ENCODE measurements around the gene SGO2. TPM values are rescaled to one million over a fixed set of nuclear protein-coding genes. Genes with fewer than 3 reads are reported as not detected.

SGO2 gene
- total and polyA plus RNA-seq, 2 donors (not counting 3 experiments of a cell fraction or from before 2014, with no cell fraction given), result 1.7 to 20.5 TPM

DNA sequence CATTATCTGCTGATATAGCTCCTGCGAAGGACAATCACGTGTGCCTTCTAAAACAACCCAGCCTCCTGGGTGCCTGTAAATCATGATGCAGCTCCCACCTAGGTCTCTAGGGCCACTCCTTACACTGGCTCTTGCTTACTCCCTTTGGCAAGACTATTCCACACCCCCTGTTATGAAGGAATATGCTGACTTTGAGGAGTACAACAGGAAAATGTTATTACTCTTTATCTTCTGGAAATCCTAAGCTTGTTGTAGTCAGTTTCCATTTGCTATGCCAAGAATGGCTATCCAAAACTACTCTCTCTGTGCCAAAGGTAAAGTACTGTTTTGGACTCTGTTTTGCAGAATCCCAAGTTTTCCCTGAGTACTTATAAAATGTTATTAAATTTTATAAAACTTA lies 7.7 kb downstream of the SGO2 start:
- no peaks in the 10 kb centered on the region for H3K9me1 ChIP-seq (replicated peaks; ENCODE audit: control insufficient read depth, extremely low read depth, insufficient read depth, low read length)
- H2AFZ ChIP-seq (ENCODE audit: low read depth, low read length), result no peak overlapping the region
- dilution Hi-C loops (cut with MboI; ENCODE audit: extremely low pct_ligation_motif_present, low sequenced_read_pairs), result no loop called here
- H3K4me3 ChIP-seq (replicated peaks in 1 of 3; ENCODE audit: insufficient read depth in 1 of 3, low read depth in 1 of 3, low read length in 3 of 3), result no peak overlapping the region
- H3K9me3 ChIP-seq (replicated peaks; ENCODE audit: control insufficient read depth, insufficient read depth, low read length), result no peaks in the 10 kb centered on the region
- FAIRE-seq (no peak), DNase-seq (ENCODE audit: low read depth, low spot score) (no peak)
- no peak overlapping the region for H3K4me2 ChIP-seq (ENCODE audit: insufficient read depth, low read length)
- intact Hi-C loops (cut with micrococcal nuclease), result no loop called here
- H4K20me1 ChIP-seq (replicated peaks; ENCODE audit: control insufficient read depth, extremely low read depth, insufficient read depth, low read length), result no peaks in the 10 kb centered on the region
- TF ChIP-seq, protein P1, sequence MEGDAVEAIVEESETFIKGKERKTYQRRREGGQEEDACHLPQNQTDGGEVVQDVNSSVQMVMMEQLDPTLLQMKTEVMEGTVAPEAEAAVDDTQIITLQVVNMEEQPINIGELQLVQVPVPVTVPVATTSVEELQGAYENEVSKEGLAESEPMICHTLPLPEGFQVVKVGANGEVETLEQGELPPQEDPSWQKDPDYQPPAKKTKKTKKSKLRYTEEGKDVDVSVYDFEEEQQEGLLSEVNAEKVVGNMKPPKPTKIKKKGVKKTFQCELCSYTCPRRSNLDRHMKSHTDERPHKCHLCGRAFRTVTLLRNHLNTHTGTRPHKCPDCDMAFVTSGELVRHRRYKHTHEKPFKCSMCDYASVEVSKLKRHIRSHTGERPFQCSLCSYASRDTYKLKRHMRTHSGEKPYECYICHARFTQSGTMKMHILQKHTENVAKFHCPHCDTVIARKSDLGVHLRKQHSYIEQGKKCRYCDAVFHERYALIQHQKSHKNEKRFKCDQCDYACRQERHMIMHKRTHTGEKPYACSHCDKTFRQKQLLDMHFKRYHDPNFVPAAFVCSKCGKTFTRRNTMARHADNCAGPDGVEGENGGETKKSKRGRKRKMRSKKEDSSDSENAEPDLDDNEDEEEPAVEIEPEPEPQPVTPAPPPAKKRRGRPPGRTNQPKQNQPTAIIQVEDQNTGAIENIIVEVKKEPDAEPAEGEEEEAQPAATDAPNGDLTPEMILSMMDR (IDR thresholded peaks at IDR 0.05; ENCODE audit: extremely low read depth in 1 of 2, insufficient read depth in 1 of 2, low read depth in 1 of 2, low read length in 2 of 2), result no peak
- TF ChIP-seq, protein P2, sequence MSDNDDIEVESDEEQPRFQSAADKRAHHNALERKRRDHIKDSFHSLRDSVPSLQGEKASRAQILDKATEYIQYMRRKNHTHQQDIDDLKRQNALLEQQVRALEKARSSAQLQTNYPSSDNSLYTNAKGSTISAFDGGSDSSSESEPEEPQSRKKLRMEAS (IDR thresholded peaks at IDR 0.05; ENCODE audit: insufficient read depth, insufficient read length), result no peak
- TF ChIP-seq EZH2 (IDR thresholded peaks at IDR 0.05; ENCODE audit: borderline replicate concordance, low read depth, low read length, severe bottlenecking) (no peak), JUN (IDR thresholded peaks at IDR 0.05; ENCODE audit: borderline replicate concordance, insufficient read depth, insufficient read length, low read depth) (no peak), MYC (IDR thresholded peaks at IDR 0.05; ENCODE audit: low read depth, low read length) (no peak), POLR2AphosphoS5 (IDR thresholded peaks at IDR 0.05; ENCODE audit: insufficient read depth, low read depth, low read length) (no peak), FOS (IDR thresholded peaks at IDR 0.05; ENCODE audit: borderline replicate concordance, insufficient read depth, low read length) (no peak), GATA2 (IDR thresholded peaks at IDR 0.05; ENCODE audit: insufficient read depth, insufficient read length, low read depth, low read length) (no peak), POLR2A (IDR thresholded peaks at IDR 0.05; ENCODE audit: low read depth, low read length) (no peak)
- no peak overlapping the region for H3K27ac ChIP-seq (ENCODE audit: insufficient read depth, low read depth, low read length)
- peaks cover 49% of the 10 kb centered on the region for H3K79me2 ChIP-seq (ENCODE audit: control insufficient read depth, insufficient read depth, low read length)
- H3K36me3 ChIP-seq (ENCODE audit: control insufficient read depth in 2 of 2, extremely low read depth in 1 of 2, insufficient read depth in 2 of 2, low read length in 2 of 2), result peaks cover 0 to 10% of the 10 kb centered on the region in 2 experiments
- ChIA-PET POLR2A (no interaction called here), CTCF (interaction anchor here (0.7 to 0.9 kb wide), 2 partner anchors 168 to 554 kb away, joined by 3 read pairs; no protein-coding TSS in a partner anchor)
- H3K9ac ChIP-seq (replicated peaks; ENCODE audit: extremely low read depth, insufficient read depth, low read length), result no peak overlapping the region
- BruUV-seq (replicated peaks), result no TSS peak
- no peaks in the 10 kb centered on the region for H3K27me3 ChIP-seq (ENCODE audit: control insufficient read depth in 2 of 2, insufficient read depth in 2 of 2, low read length in 2 of 2)
- H3K4me1 ChIP-seq (ENCODE audit: control insufficient read depth, extremely low read depth, insufficient read depth, low read length), result no peaks in the 10 kb centered on the region
